HK-2 (cell line): ENCODE measurements around the gene SURF6.
"Not testable (repeated sequence)": the region's sequence is repeated elsewhere in the genome, so short reads cannot be mapped to it uniquely, and the experiment has no call there.

Experiments used
- DNase-seq: peaks from one replicate; pipeline ENCODE4 v3.0.0-alpha.2; 2018; ENCODE audit not compliant: unreplicated experiment

SURF6 gene

GRCh38 chr9:133348718-133349573 lies 13.0 kb upstream of the SURF6 start:
- DNase-seq = no peak

- DNase-seq = peak; percentile 92
Observed at GRCh38 chr9:133347985-133348717, 12.2 kb upstream of the SURF6 start, which contains the start of the genes MED22 and RPL7A. Gene MED22 (minus strand): TSS chr9:133348131. CDS start chr9:133346662, 1,469 bp downstream. Gene RPL7A (plus strand): TSS chr9:133348218. CDS start chr9:133348244, 26 bp downstream.

- DNase-seq = peak; percentile 51
Observed at GRCh38 chr9:133347515-133347984, 11.6 kb upstream of the SURF6 start.

- DNase-seq = no peak
Observed at GRCh38 chr9:133346021-133346785, 10.2 kb upstream of the SURF6 start.

- DNase-seq = no peak
Observed at GRCh38 chr9:133345596-133345995, 9.6 kb upstream of the SURF6 start.

- DNase-seq = no peak
Observed at GRCh38 chr9:133344979-133345378, 9.0 kb upstream of the SURF6 start.

- no peak for DNase-seq
Observed at GRCh38 chr9:133344071-133344470, 8.1 kb upstream of the SURF6 start.

- no peak for DNase-seq
Observed at GRCh38 chr9:133342570-133342969, 6.6 kb upstream of the SURF6 start.

GRCh38 chr9:133342069-133342406 lies 6.0 kb upstream of the SURF6 start:
- DNase-seq = no peak

GRCh38 chr9:133341369-133342068 lies 5.5 kb upstream of the SURF6 start:
- no peak for DNase-seq

GRCh38 chr9:133340916-133341315 lies 4.9 kb upstream of the SURF6 start:
- DNase-seq = no peak

GRCh38 chr9:133340256-133340655 lies 4.3 kb upstream of the SURF6 start:
- no peak for DNase-seq

GRCh38 chr9:133339641-133340040 lies 3.7 kb upstream of the SURF6 start:
- no peak for DNase-seq

- not testable (repeated sequence) for DNase-seq
Observed at GRCh38 chr9:133334888-133335287, 1.1 kb downstream of the SURF6 start.

- no peak for DNase-seq
Observed at GRCh38 chr9:133334161-133334560, 1.8 kb downstream of the SURF6 start.

GRCh38 chr9:133333566-133333965 lies 2.4 kb downstream of the SURF6 start:
- no peak for DNase-seq

- no peak for DNase-seq
Observed at GRCh38 chr9:133333011-133333410, 3.0 kb downstream of the SURF6 start.

- no peak for DNase-seq
Observed at GRCh38 chr9:133332381-133332730, 3.6 kb downstream of the SURF6 start.

- DNase-seq = no peak
Observed at GRCh38 chr9:133331641-133332380, 4.2 kb downstream of the SURF6 start.

- no peak for DNase-seq
Observed at GRCh38 chr9:133331221-133331620, 4.8 kb downstream of the SURF6 start.
